ENCODE data around the gene PLOD3.
A peak's percentile ranks its signal among the peaks of the same experiment; 100 is the strongest.

PLOD3 gene

GRCh38 chr7:101171442-101171837, 45.9 kb downstream of the PLOD3 start:
- Histone ChIP-seq H3K9me3 (ENCODE audit: control insufficient read depth, insufficient read depth, low read length) (no peaks in the 10 kb centered on the region), H3K9ac (ENCODE audit: low read depth, low read length) (peak overlapping the region; percentile 40; the same call in 1 of the 2 replicates), H3K36me3 (ENCODE audit: insufficient read depth, low read length) (no peaks in the 10 kb centered on the region), H3K4me1 (ENCODE audit: insufficient read depth, low read length) (peaks cover 16% of the 10 kb centered on the region)

DNA sequence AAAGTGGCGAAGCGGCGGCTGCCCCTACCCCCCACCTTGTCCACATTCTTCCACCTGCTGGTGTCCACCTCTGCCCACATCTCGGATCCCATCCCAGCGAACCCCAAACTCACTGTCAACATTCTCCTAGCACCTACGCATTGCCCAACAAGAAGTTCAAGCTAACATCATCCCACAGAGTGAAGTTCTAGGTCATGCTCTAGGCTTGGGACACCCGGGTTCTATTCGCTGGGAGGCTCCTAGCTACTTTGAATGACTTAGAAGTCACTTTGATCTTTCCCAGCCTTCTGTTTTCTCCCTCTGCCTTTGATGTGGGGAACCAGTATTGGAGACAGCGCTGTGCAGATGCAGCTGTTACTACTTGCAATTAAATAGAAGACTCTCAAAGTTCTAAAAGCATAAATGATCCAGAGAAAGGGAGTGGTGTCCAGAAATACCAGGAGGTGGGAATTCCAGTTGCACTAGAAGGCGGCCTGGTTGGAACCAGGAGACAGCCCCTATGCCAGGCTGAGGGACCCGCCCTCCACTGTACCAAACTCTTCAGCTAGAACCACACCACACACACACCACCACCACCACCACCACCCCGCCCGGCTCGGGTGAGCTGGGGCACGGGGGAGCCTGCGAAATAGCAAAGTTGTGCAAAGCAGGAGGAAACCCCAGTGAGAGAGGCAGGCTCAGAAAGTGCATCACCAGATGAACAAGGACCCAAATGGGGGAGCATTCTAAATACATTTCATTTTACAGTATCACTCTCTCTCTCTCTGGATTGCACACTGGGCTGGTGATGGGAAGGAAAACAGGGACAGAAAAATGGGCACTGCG, 46.6 kb downstream of the PLOD3 start:
- no peaks in the 10 kb centered on the region for H3K36me3 ChIP-seq (ENCODE audit: insufficient read depth, low read length)
- peaks cover 16% of the 10 kb centered on the region for H3K4me1 ChIP-seq (ENCODE audit: insufficient read depth, low read length)
- H3K9me3 ChIP-seq (ENCODE audit: control insufficient read depth, insufficient read depth, low read length) = no peaks in the 10 kb centered on the region
- H3K9ac ChIP-seq (ENCODE audit: low read depth, low read length) = peak overlapping the region; percentile 40

DNA sequence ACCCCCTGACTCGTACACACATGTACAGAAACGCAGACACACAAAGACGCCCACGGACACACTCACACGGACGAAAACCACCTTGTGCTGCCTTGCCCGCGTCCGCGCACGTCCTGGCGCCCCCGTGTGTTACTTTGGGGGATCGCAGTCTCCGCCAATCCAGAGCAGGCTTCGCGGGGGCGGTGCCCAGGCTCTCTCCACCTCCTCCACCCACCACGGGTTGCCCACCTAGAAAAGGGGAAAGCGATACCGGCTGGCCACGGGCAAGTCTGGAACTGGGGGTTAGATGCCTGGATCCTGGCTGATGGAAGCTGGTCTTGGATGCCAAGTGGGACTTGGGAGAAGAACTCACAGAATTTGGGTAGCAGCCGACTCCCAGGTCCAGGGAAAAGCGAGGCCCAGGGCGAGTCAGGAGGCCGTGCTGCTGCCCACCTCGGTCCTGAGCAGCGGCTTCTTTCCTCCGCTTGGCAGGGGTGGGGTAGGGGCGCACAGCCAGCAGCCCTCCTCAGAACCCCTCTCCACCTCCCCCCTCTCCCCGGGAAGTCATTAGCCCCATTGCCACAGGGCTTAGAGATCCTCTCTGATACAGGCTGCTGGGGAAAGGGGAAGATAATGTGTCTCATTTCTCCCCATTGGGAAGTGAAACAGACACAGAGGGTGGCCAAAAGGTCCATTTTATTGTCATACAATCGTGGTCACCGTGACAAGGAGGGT, 47.4 kb downstream of the PLOD3 start:
- H3K9ac ChIP-seq (ENCODE audit: low read depth, low read length) = peak overlapping the region; percentile 53

DNA sequence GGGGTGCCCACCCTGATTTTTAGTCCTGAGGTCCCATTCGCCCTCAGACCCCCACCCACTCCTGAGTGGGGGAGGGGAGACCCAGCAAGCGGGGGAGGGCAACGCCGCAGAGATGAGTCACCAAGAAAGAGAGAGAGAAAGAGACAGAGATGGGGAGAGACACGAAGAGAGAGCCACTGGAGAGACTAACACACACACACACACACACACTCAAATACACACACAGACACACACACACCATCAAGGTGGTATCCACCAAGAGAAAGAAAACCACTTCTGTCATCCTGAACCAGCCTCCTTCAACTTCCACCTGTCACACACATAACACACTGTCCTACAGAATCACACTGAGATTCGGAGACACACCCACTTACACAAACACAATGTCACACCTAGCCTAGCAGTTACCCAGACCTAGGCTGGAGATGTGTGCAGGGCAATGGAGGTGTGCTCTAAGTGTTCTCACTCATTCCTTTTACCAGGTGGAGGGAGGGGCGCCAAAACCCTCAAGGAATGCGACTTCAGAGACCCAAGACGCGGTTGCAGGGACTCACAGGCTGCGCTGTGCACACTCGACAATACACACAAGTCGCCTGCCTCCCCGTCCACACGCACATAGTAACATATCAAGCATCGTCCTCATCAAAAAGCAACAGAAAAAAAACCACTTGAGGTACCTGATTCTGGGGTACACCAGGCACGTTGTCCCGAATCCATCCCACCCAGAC, 48.1 kb downstream of the PLOD3 start:
- Histone ChIP-seq H3K36me3 (ENCODE audit: insufficient read depth, low read length) (no peaks in the 10 kb centered on the region), H3K4me1 (ENCODE audit: insufficient read depth, low read length) (peaks cover 16% of the 10 kb centered on the region), H3K9me3 (ENCODE audit: control insufficient read depth, insufficient read depth, low read length) (no peaks in the 10 kb centered on the region), H3K9ac (ENCODE audit: low read depth, low read length) (peak overlapping the region; percentile 53)

More for the DNA sequence above, 47.4 kb downstream of the PLOD3 start:
- H3K9me3 ChIP-seq (ENCODE audit: control insufficient read depth, insufficient read depth, low read length) = no peaks in the 10 kb centered on the region
- peaks cover 16% of the 10 kb centered on the region for H3K4me1 ChIP-seq (ENCODE audit: insufficient read depth, low read length)
- H3K36me3 ChIP-seq (ENCODE audit: insufficient read depth, low read length) = no peaks in the 10 kb centered on the region

DNA sequence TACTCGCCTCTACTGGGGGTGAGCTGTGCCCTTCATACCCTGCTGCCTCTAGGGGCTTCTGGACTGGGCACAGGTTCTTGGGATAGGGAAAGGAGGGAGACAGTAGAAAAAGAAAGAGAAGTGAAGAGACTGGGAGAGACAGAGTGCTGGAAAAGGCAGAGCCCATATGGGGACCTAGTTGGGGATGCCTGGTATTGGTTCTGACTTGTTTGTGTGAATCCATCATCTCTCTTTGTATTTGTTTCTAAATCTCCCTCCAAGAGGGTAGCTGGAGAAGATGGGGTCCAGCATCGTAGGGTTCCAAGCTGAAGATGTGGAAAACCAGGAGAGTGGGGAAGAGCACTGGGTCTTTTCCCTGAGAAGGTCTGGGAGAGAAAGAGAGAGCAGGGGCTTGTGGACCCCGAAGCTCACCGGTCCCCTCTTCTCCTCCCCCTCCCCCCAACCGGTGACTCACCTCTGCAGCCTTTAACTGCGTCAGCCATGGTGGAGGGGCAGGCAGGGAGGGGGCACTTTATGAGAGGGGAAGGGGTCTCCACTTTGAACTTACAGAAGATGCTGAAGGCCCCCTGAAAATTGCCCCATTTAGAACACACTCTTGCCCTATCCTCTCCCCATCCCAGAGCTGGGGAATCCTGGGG, 48.9 kb downstream of the PLOD3 start:
- Histone ChIP-seq H3K4me1 (ENCODE audit: insufficient read depth, low read length) (peaks cover 16% of the 10 kb centered on the region), H3K9me3 (ENCODE audit: control insufficient read depth, insufficient read depth, low read length) (no peaks in the 10 kb centered on the region), H3K36me3 (ENCODE audit: insufficient read depth, low read length) (no peaks in the 10 kb centered on the region), H3K9ac (ENCODE audit: low read depth, low read length) (peak overlapping the region; percentile 53; the same call in 1 of the 2 replicates)

DNA sequence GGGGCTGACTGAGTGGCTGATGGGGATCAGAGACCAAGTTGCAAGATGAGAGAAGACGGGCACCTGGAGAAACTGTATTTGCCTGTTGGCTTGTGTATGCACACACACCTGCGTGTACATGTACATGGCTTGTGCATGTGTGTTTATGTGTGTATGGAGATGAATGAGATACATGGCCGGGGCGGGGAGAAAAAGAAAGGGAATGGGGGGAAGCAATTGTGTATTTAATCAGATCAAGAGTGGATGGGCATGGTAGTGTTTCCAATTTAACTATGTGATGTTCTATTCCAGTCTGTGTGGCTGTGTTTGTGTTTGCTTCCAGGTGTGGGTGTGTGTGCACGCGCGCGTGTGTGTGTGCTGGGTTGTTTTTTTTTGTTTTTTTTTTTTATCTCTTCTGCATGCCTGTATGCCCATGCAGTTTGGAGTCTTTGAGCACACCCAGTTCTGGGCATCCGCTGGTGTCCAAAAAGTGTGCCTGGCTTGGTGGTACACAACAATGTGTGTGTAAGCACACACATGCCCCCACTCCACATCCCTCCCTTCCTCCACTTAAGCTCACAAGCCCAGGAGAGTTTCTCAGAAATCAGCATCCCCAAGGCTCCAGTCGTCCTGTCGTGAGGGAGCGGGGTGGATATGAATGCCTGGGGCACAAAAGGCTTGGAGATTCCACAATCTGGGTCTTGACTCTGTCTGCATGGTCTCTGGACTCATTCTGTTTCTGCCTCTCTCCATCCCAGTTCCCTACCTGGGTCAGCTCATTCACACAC, 49.6 kb downstream of the PLOD3 start:
- Histone ChIP-seq H3K9me3 (ENCODE audit: control insufficient read depth, insufficient read depth, low read length) (no peaks in the 10 kb centered on the region), H3K36me3 (ENCODE audit: insufficient read depth, low read length) (no peaks in the 10 kb centered on the region), H3K4me1 (ENCODE audit: insufficient read depth, low read length) (peaks cover 16% of the 10 kb centered on the region), H3K9ac (ENCODE audit: low read depth, low read length) (peak overlapping the region; percentile 53)

DNA sequence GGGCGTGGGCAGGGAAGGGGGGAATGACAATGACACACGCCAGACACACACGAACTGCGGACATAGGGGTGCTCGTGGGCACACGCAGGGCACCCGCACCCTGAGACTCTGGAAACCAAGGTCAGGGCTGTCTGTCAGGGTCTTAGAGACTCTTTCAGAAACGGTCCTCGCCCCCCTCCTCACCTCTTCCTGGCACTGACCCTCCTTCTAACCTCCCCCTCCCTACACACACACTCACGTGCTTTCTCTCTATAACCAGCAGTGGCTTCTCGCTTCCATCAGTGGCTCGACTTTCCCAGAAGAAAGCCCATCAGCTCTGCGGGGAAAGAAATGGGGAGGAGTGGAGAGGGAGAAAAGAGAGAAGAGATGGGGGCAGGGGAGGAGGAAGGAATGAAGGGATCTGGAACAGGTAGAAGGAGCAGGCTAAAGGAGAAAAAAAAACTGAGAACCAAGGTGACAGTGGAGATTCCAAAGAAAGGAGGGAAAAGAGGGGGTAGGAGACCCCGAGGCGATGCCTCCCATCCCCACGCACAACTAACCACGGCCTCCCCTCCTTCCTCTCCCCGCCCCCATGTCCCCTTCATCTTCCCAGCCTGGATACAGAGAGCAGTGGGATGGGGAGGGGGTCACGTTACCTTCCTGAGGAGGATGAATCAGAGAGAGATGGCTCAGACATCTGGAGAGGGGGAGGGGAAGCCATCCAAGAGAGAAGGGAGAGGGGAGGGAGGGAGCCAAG, 50.3 kb downstream of the PLOD3 start:
- Histone ChIP-seq H3K36me3 (ENCODE audit: insufficient read depth, low read length) (no peaks in the 10 kb centered on the region), H3K9me3 (ENCODE audit: control insufficient read depth, insufficient read depth, low read length) (no peaks in the 10 kb centered on the region), H3K4me1 (ENCODE audit: insufficient read depth, low read length) (peaks cover 16% of the 10 kb centered on the region), H3K9ac (ENCODE audit: low read depth, low read length) (peak overlapping the region; percentile 53)

DNA sequence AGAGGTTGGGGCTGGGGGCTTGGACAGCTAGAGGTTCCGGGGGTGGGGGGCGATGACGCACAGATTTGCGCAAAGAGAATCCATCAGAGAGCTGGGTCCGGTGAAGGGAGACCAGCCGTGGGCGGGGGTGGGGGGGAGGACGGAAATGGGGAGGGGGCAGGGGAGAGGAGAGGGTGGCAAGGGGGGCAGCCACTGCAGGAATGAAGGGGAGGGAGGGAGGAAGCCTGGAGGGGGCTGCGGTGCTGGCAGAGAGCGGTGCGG, 50.8 kb downstream of the PLOD3 start:
- Histone ChIP-seq H3K9ac (ENCODE audit: low read depth, low read length) (peak overlapping the region; percentile 53), H3K4me1 (ENCODE audit: insufficient read depth, low read length) (peaks cover 17% of the 10 kb centered on the region)

GRCh38 chr7:101165958-101166647, 51.3 kb downstream of the PLOD3 start:
- no peaks in the 10 kb centered on the region for H3K36me3 ChIP-seq (ENCODE audit: insufficient read depth, low read length)
- H3K9me3 ChIP-seq (ENCODE audit: control insufficient read depth, insufficient read depth, low read length) = no peaks in the 10 kb centered on the region
- H3K9ac ChIP-seq (ENCODE audit: low read depth, low read length) = peak overlapping the region; percentile 66
- H3K4me1 ChIP-seq (ENCODE audit: insufficient read depth, low read length) = peaks cover 22% of the 10 kb centered on the region

More for the DNA sequence above, 50.8 kb downstream of the PLOD3 start:
- no peaks in the 10 kb centered on the region for H3K36me3 ChIP-seq (ENCODE audit: insufficient read depth, low read length)
- H3K9me3 ChIP-seq (ENCODE audit: control insufficient read depth, insufficient read depth, low read length) = no peaks in the 10 kb centered on the region

GRCh38 chr7:101165075-101165957, 52.1 kb downstream of the PLOD3 start, which contains the start of gene VGF:
Gene VGF (minus strand): TSS chr7:101165569. CDS start chr7:101164843, 726 bp downstream.
- no peaks in the 10 kb centered on the region for H3K9me3 ChIP-seq (ENCODE audit: control insufficient read depth, insufficient read depth, low read length)
- H3K4me1 ChIP-seq (ENCODE audit: insufficient read depth, low read length) = peaks cover 23% of the 10 kb centered on the region
- H3K36me3 ChIP-seq (ENCODE audit: insufficient read depth, low read length) = no peaks in the 10 kb centered on the region
- peak within 1 kb of the TSS; percentile 80 for H3K9ac ChIP-seq (ENCODE audit: low read depth, low read length)

- Histone ChIP-seq H3K9ac (ENCODE audit: low read depth, low read length) (peak overlapping the region; percentile 80), H3K4me1 (ENCODE audit: insufficient read depth, low read length) (peaks cover 31% of the 10 kb centered on the region), H3K9me3 (ENCODE audit: control insufficient read depth, insufficient read depth, low read length) (no peaks in the 10 kb centered on the region), H3K36me3 (ENCODE audit: insufficient read depth, low read length) (no peaks in the 10 kb centered on the region)
These were observed 53.1 kb downstream of the PLOD3 start for GRCh38 chr7:101164071-101164840.

All from ES-I3 (cell line).